ENCODE measurements around the gene SYNE1. TPM values are rescaled to one million over a fixed set of nuclear protein-coding genes. Genes with fewer than 3 reads are reported as not detected.
"Not testable (repeated sequence)": the region's sequence is repeated elsewhere in the genome, so short reads cannot be mapped to it uniquely, and the experiment has no call there.

SYNE1 gene
- polyA plus RNA-seq, 4 donors: 49.9 to 88.5 (median 86.0) TPM

DNA sequence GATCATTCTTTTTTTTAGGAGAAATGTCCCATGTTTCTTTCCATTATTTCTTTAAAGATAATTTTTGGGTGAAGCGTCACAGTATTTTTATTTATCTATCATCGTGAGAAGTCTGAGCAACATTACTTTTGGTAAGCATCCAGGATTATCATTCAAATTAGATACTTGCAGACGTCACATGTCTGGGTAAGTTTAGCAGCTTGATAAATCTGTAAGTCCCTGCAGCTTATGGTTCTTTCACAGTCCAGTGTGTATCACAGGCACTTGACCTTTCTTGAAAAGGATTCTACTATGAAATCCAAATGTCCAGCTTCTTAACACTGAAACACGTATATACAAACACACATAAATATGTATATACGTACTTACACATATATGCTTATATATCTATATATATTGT lies 470.3 kb downstream of the SYNE1 start:
- DNase-seq (ENCODE audit: low read depth in 4 of 4, low spot score in 3 of 4): no peak

DNA sequence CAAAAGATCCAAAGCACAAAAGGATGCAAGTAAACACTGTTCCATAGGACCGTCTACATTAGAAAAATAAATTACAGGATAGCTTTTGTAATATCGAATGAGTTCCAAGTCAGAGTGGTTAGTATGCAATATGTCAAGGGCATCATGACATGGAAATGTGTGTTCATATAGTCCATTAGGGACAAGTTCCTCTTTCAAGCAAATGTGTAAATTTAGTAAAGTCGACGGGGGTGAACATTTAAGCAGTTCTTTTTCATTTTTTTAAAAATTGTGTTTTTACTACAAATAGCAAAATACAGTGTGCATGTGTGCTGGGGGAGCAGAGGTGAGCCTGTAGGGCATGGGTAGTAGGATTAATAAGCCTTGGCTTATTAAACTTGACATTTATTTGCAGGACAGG lies 470.7 kb downstream of the SYNE1 start:
- DNase-seq (ENCODE audit: low read depth in 4 of 4, low spot score in 3 of 4): no peak

DNA sequence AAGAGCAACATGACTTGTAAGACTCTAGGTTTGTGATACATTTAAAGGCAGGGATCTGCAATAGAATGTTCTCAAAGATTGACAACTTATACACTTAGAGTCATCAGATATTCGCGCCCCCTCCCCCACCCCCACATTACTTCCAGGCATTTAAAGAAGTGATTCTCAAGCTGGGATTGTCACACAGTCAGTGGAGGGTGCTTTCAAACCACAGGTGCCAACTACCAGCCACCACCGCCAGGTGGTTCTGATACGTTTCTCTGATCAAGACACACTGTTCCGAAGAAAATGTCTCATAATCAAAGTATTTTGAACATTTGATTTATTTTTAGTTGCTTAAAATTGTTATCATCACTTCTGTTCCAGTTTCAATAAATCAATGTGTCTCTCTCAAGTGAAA lies 472.2 kb downstream of the SYNE1 start:
- DNase-seq (ENCODE audit: low read depth in 4 of 4, low spot score in 3 of 4): no peak

DNA sequence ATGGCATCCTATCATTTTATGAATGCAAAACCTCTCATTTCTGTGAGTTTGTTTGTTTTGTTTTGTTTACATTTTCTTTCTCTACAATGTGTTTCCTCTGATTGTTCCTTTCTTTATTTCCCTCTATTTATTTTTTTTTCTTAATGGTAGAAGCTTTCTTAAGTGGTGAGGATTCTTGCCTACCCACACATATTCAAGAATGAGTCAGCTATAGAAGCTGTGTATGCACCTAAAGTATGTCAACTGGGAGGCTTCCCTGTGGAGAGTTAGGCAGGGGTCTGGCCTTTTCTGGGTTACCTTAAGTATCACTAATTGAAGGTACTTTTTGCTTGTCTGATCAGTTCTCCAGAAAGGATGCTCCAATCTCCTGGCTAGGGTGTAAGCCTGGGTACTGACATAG lies 475.7 kb downstream of the SYNE1 start:
- no peak for DNase-seq (ENCODE audit: low read depth in 4 of 4, low spot score in 3 of 4)

DNA sequence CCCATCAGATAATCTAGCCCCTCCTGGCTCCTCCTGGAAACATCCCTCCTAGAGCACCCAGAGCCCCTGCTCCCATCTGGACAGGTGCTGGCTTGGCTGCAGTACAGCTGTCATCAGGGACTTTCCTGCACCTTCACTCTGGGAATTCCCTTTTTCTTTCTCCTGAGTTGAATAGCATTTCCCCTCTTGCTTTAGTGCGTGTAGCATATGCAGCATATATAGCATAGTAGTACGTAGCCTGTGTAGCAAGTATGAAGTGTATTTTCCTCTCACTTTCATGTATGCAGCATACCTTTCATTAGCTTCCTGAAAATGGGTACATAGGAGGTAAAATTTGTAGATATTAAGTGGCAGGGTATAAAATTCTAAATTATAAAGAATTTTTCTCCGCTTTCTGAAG lies 476.8 kb downstream of the SYNE1 start:
- no peak for DNase-seq (ENCODE audit: low read depth in 4 of 4, low spot score in 3 of 4)

DNA sequence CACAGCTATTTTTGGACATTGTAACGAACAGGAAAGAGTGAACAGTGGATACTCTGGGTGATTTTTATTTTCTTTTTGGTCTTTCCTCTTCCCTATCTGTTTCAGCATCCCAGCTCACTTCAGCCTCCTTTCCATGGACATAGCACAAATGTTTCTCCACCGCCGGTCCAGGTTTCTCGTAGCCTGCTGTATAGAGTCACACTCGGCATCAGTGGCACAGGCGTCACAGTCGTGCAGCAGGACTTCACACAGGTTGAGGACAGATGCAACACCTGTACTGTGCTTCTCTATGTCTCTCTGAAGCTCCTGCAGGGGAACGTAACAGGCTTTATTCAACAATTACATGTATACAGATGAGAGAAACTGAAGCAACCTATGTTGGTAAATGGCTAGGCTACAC lies 481.4 kb downstream of the SYNE1 start:
- DNase-seq (ENCODE audit: low read depth in 4 of 4, low spot score in 3 of 4): no peak

DNA sequence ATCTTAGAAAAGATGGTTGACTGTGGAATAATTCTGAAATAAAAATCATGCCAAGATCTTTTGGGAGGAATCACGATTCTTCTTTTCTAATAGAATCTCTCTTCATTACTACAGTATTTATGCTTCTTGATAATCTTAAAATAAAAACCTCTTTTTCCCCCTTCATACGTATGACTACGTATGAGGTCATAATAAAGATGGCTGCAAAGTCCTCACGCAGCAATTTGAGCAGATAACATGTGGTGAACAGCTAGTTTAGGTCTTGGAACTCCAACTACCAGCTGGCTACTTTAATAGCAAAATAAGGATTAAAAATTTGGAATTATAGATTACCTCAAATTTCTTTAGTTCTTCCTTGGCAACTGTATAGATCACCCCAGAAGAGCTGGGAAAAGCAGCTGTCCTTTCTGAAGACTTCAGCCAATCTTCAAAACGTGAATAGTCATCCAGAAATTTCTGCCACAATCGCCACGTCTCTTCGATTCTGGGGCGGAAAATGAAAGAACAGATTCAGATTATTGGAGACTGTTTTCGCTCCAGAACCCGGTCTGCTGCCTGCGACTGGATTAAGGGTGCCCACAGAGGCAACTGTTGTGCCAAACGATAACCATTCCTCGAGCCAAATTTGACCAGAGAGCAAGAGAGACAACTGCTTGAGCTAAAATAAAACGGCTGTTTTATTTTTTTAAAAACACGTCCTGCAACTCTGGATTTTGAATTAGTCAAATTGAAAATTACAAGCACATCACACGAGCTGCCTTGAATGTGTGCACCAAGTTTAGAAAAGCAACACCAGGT lies 482.4 kb downstream of the SYNE1 start:
- no peak for DNase-seq (ENCODE audit: low read depth in 4 of 4, low spot score in 3 of 4)

DNA sequence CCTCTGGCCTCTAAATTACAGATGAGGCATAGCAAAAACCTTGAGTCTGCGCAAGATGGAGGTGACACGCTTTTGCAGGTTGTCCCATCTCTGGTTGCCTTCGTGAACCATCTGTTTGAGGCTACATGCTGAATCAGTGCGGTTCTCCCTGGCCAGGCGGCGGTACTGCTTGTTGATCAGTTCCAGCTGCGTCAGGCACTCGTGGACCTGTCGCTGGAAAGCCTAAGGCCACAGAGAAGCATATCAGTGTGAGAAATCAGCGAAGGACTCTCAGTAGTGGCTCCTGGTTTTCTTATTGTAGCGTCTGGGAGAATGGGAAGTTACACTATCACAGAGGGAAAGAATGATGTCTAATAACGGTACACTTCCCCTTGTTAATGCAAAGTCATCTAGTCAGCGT lies 485.2 kb downstream of the SYNE1 start:
- no peak for DNase-seq (ENCODE audit: low read depth in 4 of 4, low spot score in 3 of 4)

DNA sequence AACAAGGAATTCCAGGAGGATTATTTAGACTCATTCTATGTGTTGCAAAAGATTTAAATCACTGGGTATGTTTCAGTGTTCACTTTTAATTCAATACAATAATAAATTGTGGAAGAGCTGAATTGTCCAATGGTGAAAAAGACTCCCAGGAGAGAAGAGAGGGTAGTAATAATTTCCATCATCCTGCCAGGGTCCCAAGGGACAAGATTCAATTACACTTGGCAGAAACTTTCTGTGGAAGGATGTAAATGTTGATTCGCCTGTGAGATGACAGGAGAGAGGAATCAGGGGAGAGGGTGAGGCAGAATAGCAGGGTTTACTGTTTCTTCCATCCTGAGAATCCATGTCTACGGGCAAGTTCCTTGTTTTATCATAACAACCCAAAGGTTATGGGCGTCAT lies 487.0 kb downstream of the SYNE1 start:
- DNase-seq (ENCODE audit: low read depth in 4 of 4, low spot score in 3 of 4): no peak

DNA sequence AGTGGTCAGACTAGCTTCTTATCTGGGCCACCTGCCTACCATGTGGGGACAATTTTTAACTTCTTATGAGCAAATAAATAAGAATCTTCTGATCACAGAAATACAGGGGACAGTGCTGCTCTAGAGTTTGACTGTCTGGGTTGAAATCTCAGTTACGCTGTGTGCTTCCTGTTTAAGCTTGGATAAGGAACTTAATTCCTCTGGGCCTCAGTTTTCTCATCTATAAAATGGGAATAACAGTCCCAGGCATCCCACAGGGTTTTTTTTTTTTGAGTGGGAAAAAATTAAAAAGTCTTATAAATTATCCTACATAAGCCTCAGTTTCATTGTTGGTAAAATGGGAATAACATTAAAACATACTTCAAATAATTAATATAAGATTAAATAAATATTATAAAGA lies 488.8 kb downstream of the SYNE1 start:
- DNase-seq (ENCODE audit: low read depth in 4 of 4, low spot score in 3 of 4): no peak

DNA sequence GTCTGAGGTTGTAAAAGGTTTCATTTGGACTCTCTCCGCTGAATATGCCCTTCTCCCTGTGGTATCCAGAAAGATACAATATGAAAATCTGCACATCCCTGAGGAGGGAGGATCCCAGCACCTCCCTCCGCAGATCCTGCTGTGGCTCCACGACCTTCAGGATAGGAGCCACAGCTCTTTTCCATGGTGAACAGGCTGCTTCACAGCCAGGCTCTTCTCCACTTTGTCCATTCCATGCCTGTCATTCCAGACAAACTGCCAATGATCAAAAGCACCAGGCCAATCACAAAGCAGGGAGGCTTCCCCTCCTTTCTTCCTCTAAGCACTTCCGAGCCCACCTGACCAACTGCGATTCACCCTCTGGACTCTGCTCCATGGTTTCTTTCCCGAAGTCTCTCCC lies 489.9 kb downstream of the SYNE1 start:
- DNase-seq (ENCODE audit: low read depth in 4 of 4, low spot score in 3 of 4): no peak

DNA sequence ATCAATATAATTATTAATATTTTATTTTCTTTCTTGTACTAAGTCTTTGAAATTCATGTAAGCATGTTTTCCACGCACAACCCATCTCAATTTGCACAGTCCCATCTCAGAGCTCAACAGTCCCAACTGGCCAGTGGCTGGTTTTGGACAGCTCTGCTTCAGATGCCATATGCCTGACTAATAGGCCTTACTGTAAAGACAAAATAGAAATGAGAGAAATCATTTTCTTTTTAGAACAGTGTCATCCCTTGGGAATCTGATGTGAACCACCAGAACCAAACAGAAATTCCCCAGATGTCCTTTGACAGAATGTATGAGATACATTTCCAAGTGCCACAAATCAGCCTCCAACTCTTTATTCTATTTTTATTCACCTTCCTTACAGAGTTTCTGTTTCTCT lies 490.8 kb downstream of the SYNE1 start:
- no peak for DNase-seq (ENCODE audit: low read depth in 4 of 4, low spot score in 3 of 4)

DNA sequence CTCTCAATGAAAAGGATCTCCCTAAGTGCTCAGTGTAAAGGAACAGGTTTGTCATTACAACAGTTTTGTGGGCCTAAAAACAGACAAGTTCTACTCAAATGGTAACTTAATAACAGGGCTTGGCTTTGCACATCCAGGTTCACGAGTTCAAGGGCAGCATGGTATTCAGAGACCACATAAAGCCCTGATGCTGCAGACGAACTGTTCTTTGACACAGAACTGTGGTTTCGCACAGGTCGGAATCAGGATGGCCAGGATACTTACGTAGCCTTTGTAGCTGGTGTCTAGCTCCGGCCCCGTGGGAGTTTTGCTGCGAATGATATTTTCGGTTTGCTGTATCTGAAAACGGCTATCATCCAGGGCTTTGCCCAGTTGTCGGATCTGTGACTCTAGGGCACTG lies 493.8 kb downstream of the SYNE1 start:
- DNase-seq (ENCODE audit: low read depth in 4 of 4, low spot score in 3 of 4): no peak

DNA sequence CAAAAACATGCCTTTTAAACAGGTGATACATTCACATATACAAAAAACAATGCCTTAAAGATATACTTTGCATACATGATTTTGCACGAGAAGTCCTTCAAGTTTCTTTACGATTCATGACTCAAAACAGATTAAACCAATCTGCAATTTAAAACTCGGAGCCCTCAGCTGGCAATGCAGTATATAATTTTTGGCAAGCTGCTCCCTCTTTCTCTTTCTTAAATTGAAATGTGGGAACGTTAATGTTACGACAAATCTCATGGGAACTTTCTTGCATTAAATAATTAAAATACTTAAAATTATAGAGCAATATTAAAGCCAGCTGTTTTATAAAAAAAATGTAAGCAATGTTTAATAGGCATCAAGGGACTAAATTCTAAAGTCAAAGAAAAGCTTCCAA lies 495.1 kb downstream of the SYNE1 start:
- DNase-seq (ENCODE audit: low read depth in 4 of 4, low spot score in 3 of 4): no peak

DNA sequence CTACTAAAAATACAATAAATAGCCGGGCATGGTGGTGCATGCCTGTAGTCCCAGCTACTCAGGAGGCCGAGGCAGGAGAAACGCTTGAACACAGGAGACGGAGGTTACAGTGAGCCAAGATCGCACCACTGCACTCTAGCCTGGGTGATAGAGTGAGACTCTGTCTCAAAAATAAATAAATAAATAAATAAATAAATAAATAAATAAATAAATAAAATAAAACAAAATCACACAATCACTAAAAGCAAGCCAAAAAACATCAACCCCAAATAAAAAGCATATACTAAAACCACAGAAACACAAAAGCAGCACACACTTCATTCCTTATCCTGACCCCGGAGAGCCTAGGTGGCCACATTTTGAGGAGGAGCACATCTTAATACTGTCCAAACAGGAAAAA lies 498.8 kb downstream of the SYNE1 start:
- not testable (repeated sequence) for DNase-seq (ENCODE audit: low read depth in 4 of 4, low spot score in 3 of 4)

DNA sequence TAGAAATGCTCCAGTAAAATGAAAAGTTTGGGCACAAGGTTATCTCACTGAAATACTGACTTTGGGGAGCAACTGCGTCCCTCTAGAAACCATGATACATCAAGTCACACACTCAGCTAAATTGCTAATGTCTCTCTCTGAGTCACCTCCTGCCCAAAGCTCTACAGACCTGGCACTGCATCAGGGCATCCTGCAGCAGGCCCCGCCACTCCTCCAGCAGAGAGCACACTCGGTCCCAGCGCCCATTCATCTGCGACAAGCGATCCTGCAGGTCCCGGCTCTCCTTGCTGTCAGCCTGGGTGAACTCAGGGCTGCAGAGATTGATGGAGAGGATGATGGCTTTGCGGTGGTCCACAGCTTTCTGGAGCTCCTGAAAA lies 500.7 kb downstream of the SYNE1 start:
- DNase-seq (ENCODE audit: low read depth in 4 of 4, low spot score in 3 of 4): no peak

DNA sequence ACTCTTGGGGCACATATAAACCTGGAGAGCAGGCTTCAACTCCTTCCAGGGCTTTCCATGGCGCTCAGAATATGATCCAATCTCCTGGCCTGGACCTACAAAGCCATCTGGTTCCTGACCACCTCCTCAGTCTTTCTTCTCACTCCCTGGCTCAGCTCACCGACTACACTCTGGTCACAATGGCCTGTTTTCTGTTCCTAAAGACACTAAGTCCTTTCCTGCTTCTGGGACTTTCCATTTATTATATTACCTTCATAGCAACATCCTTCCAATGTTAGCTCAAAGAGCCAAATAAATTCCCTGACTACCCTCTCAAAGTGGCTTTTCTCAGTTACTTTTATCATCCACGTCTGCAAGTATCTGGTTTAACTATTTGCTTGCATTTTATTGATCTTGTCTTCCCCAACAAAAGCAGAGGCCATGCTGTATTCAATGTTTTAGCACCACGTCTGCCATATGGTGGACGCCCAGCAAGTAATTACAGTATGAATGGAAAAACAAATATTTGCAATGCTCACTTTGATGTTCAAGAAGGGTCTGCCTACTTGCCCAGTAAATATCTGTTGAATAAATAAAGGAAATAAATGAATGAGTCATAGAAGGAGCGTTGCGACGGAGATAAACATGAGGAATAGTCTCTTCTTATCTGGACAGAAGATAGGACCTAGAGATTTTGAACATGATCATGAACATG lies 501.3 kb downstream of the SYNE1 start:
- DNase-seq (ENCODE audit: low read depth in 4 of 4, low spot score in 3 of 4): no peak

DNA sequence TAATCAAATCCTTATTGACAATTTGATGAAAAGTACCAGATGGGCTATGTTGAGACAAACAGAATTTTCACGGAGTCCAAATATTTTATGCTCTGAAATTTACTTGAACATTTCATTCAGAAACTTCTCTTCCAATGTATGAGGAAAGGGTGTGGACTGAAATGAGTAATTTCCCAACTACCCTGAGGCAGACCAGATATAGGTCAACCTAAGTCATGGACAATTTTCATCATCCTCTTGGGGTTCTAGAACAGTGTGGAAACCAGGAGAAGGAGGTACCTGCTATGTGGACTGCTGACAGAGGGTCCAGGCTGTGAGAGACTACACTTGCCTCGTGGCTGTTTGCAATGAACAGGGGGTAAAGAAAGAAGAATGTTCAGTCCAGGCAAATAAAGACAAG lies 506.7 kb downstream of the SYNE1 start:
- no peak for DNase-seq (ENCODE audit: low read depth in 4 of 4, low spot score in 3 of 4)

DNA sequence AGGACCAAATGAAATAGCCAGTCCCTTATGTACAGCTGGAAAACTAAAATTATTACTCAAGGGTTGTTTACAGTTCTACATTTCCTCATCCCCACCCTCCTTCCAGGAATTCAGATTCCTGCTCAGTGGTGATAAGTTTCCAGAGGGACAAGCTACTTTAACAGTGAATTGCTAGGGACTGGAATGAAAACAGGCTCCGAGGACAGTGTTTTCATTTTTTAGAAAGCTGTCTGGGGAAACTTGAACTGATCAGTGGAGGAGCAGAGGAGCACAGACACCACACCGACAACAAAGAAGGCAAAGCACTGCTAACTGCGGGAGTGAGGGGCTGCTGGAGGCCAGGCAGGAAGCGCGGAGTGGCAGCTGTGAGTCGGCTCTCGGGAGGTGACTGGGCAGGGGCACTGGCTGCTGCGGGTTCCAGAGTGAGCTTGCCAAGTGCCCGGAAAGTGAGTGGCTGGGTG lies 507.4 kb downstream of the SYNE1 start:
- DNase-seq (ENCODE audit: low read depth in 4 of 4, low spot score in 3 of 4): no peak

DNA sequence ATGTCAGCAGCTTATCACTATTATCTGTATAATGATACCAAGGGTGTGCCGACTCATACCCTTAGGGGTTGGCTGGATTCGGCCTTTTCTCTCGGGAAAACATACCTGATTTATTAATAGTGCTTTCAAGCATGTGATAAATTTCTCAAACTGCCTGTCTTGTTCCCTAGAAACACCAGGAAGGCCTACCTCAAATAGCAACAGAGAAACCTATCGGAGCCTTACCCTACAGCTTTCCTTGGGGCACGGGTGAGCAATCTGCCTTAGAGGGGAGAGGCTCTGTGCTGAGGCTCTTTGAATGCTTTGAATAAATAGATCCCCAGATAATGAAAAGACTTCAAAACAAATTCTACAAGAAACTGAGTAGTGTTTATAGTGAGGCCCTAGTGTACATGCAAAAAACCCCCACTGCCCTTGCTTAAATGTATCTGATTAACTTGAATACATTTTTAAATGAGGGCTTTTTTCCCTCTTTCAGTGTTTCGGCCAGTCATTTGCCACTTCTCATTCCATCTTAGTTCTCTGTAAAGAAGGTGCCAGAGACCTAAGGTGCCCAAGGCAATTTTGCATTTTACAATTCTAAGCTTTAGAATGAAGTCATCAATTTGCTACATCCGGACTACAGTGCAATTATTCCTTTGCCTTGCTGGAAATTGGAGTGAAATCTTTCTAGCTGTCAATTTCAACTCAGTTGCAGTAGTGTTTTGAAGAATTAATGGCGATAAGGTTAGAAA lies 509.6 kb downstream of the SYNE1 start:
- no peak for DNase-seq (ENCODE audit: low read depth in 4 of 4, low spot score in 3 of 4)

DNA sequence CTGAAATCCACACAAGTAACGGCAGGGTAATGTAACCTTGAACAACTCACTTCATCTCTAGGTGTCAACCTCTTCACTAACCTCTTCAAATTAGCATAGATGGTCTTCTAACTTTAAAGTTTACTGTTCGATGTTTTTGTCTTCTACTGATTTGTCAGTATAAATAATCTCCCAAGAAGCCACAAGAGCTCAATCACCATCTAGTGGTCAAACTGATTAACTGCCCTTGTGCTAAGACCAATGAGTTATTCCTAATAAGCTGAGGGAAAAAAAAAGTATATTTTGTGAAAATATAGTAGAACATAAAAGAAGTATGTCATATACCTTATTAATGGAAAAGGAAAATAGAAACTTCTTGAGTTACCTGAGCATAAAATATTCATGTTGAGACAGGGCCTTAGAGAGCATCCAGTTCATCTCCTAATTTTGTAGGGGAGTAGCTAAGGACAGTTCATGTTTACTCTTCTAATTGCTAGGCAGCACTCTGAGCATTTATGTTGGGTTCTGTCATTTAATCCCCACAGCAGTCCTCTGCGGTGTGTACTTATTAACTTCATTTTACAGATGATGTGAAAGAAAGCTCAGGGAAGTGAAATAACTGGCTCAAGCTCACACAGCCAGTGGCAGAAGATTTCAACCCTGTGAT lies 512.6 kb downstream of the SYNE1 start:
- no peak for DNase-seq (ENCODE audit: low read depth in 4 of 4, low spot score in 3 of 4)
